Stimulated activated CD4-positive, alpha-beta T cell treated with anti-CD3 and anti-CD28 coated beads, TNF-alpha, amount 100 ng/mL, for 4 hours (primary cell): ENCODE data around the gene DCAF8.

Source experiments
- DNase-seq, 3 experiments: peaks; one replicate each; pipeline ENCODE4 v3.0.0-alpha.2; 2020; ENCODE audit warnings: low read depth in 3 of 3

Gene DCAF8

DNA sequence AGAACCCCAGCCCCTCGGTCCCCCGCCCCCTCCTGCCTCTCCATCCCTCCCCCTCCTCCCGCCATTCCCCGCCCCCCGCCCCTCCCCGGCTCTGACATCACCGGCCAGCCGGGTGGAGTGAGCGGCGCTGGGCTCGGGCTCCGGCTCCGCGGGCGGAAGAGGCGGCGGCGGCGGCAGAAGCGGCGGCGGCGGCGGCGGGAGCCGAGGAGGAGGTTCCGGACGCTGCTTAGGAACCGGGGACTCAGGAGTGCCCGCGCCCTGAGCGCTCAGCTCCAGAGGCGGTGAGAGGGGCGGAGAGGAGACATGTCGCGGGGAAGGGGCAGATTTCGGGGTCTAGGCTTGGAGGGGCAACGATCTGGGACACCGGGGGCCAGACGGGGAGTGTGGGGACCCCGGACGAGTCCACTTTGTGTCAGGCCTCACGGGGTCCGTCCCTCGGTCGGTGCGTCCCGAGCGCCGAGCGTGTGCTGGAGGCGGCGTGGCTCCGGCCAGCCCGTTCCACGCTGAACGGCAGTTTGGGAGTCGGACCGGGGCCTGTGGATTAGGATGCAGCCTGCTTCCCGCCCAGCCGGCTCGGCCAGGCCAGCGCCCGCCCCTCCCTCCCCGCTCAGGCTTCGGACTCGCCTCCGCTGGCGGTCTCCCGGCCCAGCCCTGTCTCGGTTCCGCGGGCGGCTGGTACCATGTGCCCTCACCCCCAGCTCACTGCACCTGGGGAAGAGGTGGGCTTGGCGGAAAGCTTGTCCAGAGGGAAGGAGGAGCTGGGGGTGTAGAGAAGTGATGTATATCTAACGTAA, 56.9 kb downstream of the DCAF8 start, which contains the start of gene PEA15:
TSS of gene PEA15 (plus strand) at position 143 of the 794 bp plus-strand sequence. CDS start 6,161 bp downstream, outside the sequence.
- peak; percentile 52 to 61 (median 57) for DNase-seq

DNA sequence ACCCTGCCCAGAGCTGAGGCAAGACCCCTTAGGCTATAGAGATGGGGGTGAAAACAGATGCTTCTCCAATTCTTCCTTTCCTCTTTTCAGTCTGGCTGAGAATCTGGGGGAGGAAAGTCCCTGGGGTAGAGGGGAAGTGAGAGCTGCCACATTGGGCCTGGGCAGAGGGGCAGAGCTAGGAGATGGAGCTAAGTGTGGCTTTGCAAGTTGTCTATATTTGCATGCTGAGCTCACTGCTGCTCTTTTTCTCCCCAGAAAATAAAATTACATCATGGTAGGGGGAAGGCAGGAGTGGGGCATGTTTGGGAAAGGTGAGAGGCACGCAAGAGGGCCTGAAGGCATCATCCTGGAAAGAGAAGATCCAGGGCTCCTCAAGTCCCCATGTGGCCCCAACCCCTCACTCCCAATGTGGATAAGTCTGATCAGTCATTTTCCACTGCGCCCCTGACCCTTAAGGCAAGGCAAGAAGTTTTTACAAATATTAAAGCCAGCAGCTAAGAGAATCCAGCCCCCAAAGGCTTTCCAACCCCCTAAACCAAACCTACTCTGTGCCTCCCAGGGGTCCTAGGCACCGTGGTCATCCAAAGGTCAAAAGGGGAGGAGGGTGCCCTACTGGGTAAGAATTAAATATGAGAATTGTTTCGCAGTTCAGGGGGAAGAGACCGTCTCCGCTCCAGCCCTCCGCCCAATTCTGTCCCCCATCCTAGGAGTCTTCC, 57.7 kb downstream of the DCAF8 start:
- DNase-seq, result no peak

- no peak for DNase-seq
Measured at GRCh38 chr1:160200786-160201185, 61.6 kb downstream of the DCAF8 start.

DNA sequence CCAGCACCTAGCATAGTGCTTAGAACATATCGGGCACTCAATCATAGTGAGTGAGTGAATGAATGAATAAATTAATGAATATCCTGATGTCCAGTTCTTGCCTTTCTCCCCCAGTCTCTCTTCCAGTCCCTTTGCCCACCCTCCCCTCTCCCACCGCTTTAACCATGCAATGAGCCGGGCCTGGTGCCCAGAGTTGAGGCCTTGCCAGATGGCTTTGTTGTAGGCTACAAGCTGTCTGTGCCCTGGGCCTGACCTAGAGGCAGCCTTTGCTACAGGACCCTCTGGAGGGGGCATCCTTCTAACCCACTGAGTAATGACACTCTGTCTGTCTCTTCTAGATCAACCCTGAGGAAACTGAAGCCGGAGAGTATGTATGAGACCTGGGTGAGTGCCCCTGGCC, 65.1 kb downstream of the DCAF8 start:
- DNase-seq, result no peak

- no peak for DNase-seq
Measured at GRCh38 chr1:160196143-160196542, 66.2 kb downstream of the DCAF8 start.

GRCh38 chr1:160194737-160195059, 67.7 kb downstream of the DCAF8 start:
- no peak for DNase-seq

DNA sequence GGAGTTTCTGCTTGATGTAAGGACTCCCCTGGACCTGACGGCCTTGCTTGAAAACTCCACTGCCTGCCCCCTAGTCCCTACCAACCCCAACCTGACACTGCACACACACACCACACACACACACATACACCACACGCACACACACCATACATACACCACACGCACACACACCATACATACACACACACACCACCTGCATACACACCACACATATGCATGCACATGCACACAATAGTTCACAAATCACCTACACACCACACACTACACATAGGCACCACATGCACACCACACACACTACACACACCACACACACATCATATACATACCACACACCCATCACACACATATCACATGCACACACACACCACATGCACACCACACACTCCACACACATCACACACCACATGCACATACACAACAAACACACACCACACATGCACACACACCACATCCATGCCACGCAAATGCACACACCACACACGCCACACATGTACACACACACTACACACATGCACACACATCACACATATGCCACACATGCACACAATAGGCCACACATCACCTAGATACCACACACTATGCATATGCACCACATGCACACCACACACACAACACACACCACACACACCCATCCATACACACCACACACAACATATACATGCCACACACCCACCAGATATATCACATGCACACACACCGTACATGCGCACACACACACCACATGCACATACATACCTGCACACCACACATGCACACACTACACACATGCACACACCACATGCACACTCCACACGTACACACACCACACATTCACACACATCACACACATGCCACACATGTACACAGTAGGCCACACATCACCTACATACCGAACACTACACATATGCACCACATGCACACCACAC, 68.3 kb downstream of the DCAF8 start:
- DNase-seq, result no peak

DNA sequence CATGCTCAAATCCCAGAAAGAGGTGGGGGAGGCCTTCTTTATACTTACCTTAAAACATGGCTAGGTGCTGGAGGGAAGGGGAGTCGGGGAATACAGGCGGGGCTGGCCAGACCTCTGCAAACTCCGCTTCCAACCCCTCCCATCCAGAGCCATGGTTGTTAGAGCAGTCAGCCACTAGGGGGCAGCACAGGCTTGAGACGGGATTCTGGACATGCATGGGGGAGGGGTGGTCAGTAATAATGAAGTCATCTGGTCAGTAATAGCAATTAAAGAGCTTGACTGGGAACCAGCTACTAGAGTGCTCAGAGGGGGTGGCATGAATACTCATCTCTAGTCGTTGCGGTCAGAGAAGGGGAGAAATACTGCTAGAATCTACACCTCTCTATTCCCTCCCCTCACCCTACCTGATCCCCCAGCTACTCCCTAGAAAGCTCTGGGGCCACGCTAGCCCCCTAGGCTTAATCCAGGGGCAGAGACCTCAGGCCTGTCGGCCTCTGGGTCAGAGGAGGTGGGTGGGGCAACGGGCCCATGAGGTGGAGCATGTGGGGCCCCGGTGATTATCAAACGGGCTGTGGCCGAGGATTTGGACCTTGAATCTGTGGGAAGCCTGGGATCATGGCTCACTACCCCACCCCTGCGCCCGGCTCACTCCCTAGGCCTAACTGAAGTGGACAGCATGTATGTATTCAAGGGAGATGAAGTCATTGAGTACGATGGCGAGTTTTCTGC, 69.1 kb downstream of the DCAF8 start:
- peak; percentile 55 to 80 (median 67) for DNase-seq

DNA sequence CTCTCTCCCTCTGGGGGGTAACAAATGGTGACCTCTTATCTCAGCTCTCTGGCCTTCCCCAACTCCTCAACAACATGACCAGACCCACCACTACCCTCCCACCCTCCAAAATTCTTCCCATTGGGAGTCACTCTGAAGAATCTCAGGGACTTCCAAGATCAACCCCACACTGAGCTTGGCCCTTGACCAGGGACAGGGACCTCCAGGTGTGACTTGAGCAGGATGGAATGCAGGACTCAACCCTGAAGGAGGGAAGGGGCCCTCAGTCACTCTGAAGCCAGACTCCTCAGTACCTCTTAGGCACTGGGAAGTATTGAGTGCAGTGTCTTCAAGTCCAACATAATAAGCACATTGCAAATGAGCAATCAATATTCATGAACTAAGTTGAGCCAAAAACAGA, 70.1 kb downstream of the DCAF8 start:
- DNase-seq, result no peak

- DNase-seq, result no peak
Measured at GRCh38 chr1:160191756-160192155, 70.6 kb downstream of the DCAF8 start.

DNA sequence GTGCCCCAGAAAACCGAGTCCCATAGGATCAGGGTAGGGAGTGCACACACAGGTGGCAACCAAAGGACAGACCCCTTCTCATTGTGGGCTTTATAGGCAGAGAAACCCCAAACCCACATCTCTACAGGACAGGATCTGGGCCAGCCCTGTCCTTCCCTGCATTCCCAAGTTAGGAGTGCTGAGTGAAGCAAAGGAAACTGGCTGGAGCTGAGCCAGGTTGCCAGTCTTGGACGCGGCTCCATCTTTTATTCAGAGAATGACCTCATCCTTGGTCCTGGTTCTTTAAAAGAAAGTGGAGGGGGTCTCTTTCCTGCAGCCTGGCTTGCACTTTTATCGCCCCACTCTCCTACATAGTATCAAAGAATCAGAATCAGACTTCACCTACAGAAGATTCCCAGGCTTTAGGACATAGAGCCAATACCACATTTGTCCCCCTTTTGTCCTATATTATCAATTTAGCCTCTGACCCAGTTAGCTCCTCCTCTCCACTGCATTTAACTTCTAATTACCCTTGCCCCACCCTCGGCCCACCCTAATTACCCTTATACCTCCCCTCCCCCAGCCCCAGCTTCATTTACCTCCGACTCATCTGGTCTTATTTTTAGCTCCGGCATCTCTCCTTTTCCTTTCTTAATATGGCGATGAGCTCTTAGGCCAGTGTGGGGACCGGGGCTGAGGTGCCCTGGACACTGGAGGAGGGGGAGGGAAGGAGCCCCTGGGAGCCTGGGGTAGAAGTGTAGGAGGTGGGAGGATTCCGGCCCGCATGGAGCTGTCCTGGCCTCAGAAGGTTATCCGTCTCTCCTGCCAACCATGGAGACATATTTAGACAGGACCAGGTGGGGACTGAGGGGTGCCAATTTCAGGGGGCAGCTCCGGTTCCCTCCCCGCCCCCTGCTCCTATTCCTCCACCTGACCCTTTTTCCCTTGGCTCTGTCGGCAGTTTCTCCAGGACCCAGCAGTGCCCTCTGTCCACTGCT, 72.4 kb downstream of the DCAF8 start, which contains the start of gene CASQ1:
TSS of gene CASQ1 (plus strand) at position 927 of the 977 bp plus-strand sequence. CDS start 177 bp downstream, outside the sequence.
- DNase-seq, result no peak

DNA sequence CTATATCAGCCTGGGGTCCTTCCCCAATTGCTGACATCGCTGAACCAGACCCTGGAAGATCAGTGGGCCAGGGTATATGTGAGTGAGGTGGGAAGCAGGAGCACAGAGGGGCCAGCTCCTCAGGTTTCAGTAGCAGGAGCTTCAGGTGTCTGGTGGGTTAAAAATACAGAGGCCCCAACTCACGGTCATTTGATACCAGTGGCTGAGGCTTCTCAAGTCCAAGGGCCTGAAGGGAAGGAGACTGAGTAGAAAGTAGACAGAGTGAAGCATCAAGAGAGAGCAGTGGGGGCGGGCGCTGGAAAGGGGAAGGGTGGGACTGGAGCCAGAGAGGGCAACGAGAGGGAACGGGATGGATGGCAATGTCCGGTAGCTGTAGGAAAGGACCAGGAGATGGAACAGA, 74.0 kb downstream of the DCAF8 start:
- no peak for DNase-seq

- DNase-seq, result no peak
Measured at GRCh38 chr1:160187407-160187806, 74.9 kb downstream of the DCAF8 start.

DNA sequence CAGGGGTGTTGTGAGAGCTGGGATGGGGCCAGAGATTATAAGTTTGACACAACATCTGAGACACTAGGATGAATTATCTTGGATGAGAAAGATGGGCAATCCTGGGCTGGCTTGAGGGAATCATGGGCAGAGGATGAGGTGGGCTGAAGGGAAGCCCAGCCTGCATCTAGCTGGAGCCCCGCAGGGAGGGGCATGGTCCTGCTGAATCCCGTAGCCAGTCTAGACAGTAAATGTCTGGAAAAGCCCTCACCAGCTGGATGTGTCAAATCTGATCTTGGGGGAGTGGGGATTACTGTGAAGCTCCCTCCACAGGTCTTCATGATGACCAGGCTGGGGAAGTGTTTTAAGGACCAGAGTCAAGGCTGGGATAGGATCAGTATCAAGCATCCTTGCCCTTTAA, 75.6 kb downstream of the DCAF8 start:
- no peak for DNase-seq

DNA sequence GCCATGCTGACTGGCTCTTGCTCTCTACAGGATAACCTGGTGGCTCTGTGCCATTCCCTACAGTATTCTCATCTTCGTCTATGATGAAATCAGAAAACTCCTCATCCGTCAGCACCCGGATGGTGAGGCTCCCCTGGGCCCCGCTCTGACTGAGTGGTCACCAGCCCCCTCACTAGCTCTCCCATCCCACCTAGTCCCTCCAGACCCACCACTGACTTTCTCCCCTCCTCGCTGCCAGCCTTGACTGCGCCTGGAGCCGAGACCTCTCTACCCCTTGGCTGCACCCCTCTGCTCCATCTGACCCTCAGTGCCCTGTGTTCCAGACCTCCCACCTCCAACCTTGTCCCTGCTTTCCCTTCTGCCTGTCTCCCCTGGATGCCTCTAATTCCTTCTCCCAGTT, 76.1 kb downstream of the DCAF8 start:
- no peak for DNase-seq

GRCh38 chr1:160179336-160179735, 83.0 kb downstream of the DCAF8 start:
- DNase-seq, result no peak

GRCh38 chr1:160178731-160179130, 83.6 kb downstream of the DCAF8 start:
- no peak for DNase-seq

GRCh38 chr1:160177667-160178066, 84.7 kb downstream of the DCAF8 start:
- no peak for DNase-seq

DNA sequence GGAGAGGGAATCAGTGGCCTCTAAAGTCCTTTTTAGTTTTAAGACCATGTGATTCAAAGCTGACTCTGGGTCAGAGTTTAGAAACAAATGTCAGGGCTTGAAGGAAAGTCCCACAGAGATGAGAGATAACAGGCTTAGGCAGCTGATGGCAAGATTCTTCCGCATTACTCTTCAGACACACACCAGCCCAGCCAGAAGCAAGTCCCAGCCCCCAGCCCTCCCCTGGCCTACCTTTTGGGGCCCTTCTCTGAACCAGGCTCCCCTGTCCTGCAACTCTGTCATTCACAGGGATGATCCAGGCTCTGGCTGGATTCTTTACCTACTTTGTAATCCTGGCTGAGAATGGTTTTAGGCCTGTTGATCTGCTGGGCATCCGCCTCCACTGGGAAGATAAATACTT, 85.1 kb downstream of the DCAF8 start:
- DNase-seq, result no peak

- DNase-seq, result no peak
Measured at GRCh38 chr1:160171980-160172379, 90.4 kb downstream of the DCAF8 start.
